Activated T-cell treated with anti-CD3 and anti-CD28 coated beads for 4 hours (primary cell): ENCODE data around the gene ETV5.

Experiments
- DNase-seq: peaks from one replicate; pipeline ENCODE4 v3.0.0-alpha.2; 2020

Gene ETV5

GRCh38 chr3:186108941-186109865, at the start of gene ETV5:
TSS of gene ETV5 (minus strand) at chr3:186109089. CDS start at chr3:186105868, 3,221 bp downstream.
- peak; percentile 77 for DNase-seq

DNA sequence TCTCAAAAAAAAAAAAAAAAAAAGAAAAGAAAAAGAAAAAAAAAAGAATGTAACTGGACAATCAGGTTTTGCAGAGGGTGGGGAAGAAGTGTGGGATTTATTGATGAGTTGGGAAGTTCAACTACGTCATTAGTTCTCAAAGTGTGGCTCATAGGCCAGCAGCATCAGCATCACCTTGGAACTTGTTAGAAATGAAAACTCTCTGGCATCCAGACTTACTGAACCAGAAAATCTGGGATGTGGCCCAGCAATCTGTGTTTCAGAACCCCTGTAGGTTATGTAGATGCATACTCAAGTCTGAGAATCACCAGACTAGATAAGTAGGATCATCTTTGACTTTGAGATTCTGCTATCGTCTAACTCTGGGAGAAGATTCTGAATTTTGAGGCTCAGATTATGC, 45.8 kb upstream of the ETV5 start:
- DNase-seq, result no peak

GRCh38 chr3:186152889-186153292, 44.0 kb upstream of the ETV5 start:
- no peak for DNase-seq

- no peak for DNase-seq
Measured at GRCh38 chr3:186152361-186152798, 43.5 kb upstream of the ETV5 start.

DNA sequence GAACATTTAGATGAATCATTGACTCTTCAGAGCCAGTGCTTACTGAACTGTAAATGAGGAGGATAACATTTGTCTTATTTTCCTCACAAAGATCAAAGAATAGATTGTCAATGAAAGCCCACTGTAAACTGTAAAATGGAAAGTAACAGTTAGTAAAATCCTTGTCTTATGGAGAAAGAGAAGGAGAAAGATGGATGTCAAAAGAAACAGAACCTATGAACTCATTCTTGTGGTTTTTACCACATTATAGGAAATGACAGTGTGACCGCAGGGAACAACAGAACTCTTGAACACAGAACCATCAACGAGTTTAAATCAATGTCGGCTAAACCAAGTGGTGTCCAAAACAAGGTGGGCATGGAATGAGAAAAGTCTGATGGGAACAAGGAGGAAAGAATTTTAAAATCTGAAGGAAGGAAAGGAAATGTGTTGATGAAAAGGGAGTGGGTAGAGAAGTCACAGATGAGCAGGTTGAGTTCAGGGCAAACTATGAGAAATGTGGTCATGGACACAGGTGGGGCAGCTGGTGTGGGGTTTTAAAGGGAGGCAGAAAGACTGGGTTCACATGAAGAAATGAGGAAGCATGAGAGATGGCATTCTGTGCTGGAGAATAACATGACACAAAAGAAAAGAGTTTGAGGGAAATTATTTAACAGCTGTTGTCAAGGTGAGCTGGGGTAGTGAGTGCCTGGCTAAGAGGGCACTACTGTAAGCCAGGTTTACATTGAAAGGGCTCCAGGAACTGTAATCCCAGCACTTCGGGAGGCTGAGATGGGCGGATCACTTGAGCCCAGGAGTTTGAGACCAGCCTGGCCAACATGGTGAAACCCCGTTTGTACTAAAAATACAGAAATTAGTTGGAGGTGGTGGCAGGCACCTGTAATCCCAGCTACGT, 42.4 kb upstream of the ETV5 start:
- no peak for DNase-seq

GRCh38 chr3:186150041-186150830, 41.3 kb upstream of the ETV5 start:
- DNase-seq, result no peak

DNA sequence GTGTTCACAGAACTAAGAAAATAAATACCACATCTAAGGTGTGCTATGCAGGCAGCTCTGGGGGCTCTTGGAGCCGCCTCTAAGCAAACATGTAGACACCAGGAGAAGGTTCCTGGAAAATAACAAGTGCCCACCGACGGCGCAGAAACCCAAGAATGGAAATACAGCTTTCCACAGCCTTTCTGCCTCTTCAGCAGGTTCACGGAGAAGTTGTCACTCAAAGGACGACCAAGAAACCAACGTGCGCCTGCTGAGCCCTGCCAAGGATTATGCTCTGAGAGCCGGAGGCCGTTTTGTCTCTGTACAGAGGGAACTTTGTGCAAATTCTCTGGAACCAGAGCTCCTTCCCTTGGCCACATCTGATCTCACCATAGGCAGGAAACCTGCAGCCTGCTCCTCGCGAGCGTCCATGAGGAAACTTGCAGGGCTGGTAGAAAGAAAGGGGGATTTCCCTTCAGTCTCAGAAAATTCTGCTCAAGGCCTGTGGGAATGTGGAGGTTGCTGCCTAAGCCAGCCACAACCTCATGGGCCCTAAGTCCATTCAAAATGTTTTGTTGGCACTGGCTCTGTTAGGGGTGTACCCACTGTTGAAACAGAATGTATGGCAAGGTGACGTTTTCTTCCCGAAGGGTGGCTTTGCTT, 40.6 kb upstream of the ETV5 start:
- no peak for DNase-seq

DNA sequence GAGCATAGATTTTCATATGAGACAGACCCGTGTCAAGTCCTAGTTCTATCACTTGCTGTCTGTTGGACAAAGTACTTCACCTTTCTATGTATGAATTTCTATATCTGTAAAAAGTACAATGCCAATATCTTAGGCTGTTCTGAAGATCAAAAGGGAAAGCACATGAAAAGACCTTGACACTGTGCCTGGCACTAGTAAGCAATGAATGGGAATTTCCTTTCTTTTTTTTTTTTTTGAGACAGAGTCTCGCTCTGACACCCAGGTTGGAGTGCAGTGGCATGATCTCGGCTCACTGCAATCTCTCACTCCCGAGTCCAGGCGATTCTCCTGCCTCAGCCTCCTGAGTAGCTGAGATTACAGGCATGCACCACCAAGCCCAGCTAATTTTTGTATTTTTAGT, 35.4 kb upstream of the ETV5 start:
- no peak for DNase-seq

DNA sequence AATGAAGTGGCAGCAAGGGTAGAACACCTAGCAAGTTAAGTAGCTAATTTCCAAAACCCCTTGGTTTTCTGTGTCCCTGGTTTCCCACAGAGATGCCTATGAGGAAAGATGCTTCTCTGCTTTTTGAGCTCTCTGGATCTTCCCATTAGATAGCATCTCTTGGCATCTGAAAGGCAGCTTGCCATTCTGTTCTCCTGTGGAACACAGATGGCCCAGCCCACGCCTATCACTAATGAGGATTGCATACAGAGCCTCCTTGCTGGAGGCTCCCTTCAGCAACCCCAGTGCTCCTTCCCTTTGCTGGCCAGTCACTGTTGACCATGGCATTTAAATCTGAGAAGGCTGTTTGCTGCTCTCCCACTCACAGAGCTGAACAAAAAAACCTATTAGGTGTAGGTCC, 34.4 kb upstream of the ETV5 start:
- DNase-seq, result no peak

GRCh38 chr3:186142393-186142932, 33.6 kb upstream of the ETV5 start:
- no peak for DNase-seq

DNA sequence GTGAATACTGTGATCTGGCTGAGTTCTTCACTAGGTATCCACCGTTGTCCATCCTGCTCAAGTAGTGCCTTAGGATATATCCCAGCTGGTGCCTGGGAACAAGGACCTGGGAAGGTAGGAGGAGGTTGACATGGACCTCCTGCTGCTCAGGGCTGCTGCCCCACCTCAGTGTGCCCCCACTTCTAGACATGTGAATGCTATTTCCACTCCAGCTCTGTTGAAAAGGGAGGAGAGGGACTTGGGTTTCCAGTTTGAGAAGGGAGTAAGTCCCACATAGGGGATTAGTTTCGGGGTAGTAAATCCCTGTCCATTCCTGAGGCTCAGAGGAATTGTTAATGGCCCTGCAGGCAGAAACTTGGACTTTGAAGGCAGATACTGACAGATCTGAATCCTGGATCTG, 32.9 kb upstream of the ETV5 start:
- DNase-seq, result no peak

GRCh38 chr3:186138272-186138981, 29.5 kb upstream of the ETV5 start:
- DNase-seq, result no peak

DNA sequence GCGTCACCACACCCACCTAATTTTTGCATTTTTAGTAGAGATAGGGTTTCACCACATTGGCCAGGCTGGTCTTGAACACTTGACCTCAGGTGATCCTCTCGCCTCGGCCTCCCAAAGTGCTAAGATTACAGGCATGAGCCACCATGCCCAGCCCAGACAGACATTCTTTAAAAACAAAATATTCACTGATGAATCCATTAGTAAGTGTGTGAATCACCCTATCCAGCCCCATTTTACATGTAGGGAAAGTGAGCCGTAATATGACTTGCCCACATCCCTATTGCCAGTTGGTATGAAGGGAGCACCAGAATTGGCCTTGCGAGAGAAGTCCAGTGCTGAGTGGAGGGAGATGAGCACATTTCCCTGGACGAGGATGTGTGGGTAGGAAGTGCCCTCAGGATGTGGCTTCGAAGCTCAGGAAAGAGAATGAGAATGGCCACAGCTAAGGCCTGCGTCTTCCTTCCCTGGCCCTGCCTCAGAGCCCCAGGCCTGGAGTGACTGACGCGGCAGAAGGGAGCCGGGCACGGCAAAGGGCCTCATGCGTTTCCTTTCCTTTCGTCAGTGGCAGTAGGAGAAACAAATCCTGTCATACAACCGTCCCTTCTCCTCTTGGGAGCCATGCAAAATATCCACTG, 28.3 kb upstream of the ETV5 start:
- DNase-seq, result no peak

DNA sequence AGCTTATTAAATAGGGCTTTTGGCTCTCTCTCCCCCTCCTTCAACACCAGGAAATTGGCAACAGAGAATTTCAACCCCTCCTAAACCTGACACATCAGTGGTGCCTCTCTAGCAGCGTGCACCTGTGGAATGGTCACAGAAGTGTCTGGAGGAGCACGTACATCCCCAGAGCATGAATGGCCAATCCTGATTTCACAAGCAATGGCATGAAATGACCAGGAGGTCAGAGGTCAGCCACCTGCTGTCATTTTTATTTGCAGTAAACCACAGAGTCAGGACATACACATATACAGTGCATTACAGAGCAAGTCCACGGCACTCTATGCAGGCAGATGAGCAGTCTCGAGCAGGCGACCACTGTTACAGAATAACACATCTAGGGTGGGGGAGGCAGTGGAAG, 25.1 kb upstream of the ETV5 start:
- DNase-seq, result no peak

GRCh38 chr3:186132487-186132886, 23.6 kb upstream of the ETV5 start:
- DNase-seq, result no peak

DNA sequence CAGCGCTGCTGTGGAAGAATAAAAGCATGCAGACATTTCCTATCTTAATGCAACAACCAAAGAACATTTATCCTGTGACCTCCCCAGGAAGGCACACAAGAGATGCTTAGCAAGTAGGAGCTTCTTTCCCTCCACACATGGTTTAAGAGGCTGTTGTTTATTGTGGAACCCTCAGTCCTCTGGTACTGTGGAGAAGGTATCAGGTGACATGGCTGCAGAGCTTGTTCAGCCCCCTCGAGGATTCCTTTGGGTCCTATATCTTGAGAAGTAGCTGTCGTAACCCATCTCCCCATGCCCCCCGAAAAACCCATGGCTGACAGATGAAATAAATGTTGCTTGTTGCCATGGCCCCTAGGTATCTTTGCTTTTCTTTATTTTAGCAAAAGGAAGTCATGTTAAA, 20.3 kb upstream of the ETV5 start:
- DNase-seq, result no peak

DNA sequence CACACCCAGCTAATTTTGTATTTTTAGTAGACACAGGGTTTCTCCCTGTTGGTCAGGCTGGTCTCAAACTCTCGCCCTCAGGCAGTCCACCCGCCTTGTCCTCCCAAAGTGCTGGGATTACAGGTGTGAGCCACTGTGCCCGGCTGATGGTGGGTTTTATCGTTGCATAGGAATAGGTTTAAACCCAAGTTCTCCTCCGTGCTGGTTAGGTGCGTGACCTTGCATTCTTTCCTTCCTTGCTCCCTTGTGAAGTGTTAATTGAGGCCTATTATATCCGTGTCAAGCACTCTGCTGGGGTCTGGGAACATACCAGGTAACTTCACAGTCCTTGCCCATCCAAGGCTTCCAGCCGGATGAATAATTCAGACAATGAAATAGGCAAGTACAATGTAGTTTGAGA, 19.3 kb upstream of the ETV5 start:
- DNase-seq, result no peak

- no peak for DNase-seq
Measured at GRCh38 chr3:186127463-186127862, 18.6 kb upstream of the ETV5 start.

GRCh38 chr3:186125118-186125517, 16.2 kb upstream of the ETV5 start:
- no peak for DNase-seq

GRCh38 chr3:186124592-186124991, 15.7 kb upstream of the ETV5 start:
- DNase-seq, result no peak

- DNase-seq, result no peak
Measured at GRCh38 chr3:186123012-186123411, 14.1 kb upstream of the ETV5 start.
